PC-9 (cell line): Measurements from ENCODE around the gene PRKCA.

Experiments used
- EZH2 ChIP-seq: fragments of 200-600 bp; sonication (generic); IDR thresholded peaks from 2 replicates; pipeline ENCODE4 v1.8.0; 2017; ENCODE audit warnings: antibody characterized with exemption, low read depth
- TF ChIP-seq, protein P1 (sequence below): fragments of 200-600 bp; sonication (generic); conservative IDR thresholded peaks from 2 replicates; pipeline ENCODE4 v1.6.1; 2017; ENCODE audit warnings: mixed run types, antibody characterized with exemption, mild to moderate bottlenecking, moderate library complexity

DNA sequence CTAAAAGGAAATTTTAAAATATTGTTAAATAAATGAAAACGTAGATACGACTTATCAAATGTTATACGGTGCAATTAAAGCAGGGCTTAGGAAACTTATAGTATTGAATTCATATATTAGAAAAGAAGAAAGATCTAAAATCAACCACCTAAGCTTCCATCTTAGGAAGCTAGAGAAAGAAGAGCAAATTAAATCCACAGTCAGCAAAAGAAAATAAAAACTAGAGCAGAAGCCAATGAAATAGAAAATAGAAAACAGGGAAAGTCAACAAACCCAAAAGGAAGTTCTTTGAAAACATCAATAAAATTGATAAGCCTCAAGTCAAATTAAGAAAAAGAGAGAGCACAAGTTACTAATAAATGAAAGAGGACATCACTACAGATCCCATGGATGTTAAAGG, 457.9 kb downstream of the PRKCA start:
- TF ChIP-seq, protein P1, sequence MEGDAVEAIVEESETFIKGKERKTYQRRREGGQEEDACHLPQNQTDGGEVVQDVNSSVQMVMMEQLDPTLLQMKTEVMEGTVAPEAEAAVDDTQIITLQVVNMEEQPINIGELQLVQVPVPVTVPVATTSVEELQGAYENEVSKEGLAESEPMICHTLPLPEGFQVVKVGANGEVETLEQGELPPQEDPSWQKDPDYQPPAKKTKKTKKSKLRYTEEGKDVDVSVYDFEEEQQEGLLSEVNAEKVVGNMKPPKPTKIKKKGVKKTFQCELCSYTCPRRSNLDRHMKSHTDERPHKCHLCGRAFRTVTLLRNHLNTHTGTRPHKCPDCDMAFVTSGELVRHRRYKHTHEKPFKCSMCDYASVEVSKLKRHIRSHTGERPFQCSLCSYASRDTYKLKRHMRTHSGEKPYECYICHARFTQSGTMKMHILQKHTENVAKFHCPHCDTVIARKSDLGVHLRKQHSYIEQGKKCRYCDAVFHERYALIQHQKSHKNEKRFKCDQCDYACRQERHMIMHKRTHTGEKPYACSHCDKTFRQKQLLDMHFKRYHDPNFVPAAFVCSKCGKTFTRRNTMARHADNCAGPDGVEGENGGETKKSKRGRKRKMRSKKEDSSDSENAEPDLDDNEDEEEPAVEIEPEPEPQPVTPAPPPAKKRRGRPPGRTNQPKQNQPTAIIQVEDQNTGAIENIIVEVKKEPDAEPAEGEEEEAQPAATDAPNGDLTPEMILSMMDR: no peak
- no peak for TF ChIP-seq EZH2
